ENCODE results near the gene E2F2. TPM values are rescaled to one million over a fixed set of nuclear protein-coding genes. Genes with fewer than 3 reads are reported as not detected.
"Not testable (repeated sequence)": the region's sequence is repeated elsewhere in the genome, so short reads cannot be mapped to it uniquely, and the experiment has no call there.

E2F2 gene
- total RNA-seq, 1 donor from 2014 or later = 1.3 TPM

DNA sequence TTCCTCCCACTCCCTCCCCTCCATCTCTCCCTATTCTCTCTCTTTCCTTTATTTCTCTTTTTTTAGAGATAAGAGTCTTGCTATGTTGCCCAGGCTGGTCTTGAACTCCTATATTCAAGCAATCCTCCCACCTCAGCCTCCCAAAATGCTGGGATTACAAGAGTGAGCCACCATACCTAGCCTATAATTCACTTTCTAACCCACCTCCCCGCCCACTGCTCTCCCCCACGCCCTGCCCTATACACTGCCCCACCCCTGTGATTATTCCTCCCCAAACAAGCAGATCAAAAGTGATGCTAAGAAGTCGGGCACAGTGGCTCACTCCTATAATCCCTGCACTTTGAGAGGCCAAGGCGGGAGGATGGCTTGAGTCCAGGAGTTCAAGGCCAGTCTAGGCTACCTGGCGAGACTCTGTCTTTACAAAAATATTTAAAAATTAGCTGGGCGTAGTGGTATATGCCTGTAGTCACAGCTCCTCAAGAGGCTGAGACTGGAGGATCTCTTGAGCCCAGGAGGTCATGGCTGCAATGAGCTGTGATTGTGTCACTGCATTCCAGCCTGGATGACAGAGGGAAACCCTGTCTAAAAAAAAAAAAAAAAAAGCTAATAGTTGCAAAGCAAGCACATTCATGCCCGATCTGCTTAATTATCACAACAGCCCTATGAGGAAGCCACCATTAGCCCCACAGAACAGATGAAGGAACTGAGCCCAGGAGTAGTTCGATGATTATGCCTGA is 12.8 kb upstream of the E2F2 start:
- peaks cover 11% of the 10 kb centered on the region for H3K4me1 Mint-ChIP-seq (ENCODE audit: unreplicated experiment)
- no peak for DNase-seq (ENCODE audit: extremely low spot score, unreplicated experiment)

DNA sequence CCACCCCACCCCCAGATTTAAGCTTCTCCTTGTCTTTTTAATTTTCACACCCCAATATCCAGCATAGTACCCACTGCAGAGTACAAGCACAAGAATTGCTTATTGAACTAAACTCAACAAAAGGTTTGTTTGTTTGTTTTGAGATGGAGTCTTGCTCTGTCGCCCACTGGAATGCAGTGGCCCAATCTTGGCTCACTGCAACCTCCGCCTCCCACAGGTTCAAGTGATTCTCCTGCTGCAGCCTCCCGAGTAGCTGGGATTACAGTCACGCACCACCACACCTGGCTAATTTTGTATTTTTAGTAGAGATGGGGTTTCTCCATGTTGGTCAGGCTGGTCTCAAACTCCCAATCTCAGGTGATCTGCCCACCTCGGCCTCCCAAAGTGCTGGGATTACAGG is 11.9 kb upstream of the E2F2 start:
- H3K4me3 Mint-ChIP-seq (ENCODE audit: unreplicated experiment); H3K27ac Mint-ChIP-seq (ENCODE audit: unreplicated experiment); H3K9me3 Mint-ChIP-seq (ENCODE audit: unreplicated experiment); DNase-seq (ENCODE audit: extremely low spot score, unreplicated experiment); H3K27me3 Mint-ChIP-seq (ENCODE audit: unreplicated experiment); H3K36me3 Mint-ChIP-seq (ENCODE audit: unreplicated experiment): not testable (repeated sequence)
- peaks cover 11% of the 10 kb centered on the region for H3K4me1 Mint-ChIP-seq (ENCODE audit: unreplicated experiment)

More for the DNA sequence above, 12.8 kb upstream of the E2F2 start:
- Mint-ChIP-seq H3K27me3 (ENCODE audit: unreplicated experiment) (no peaks in the 10 kb centered on the region), H3K27ac (ENCODE audit: unreplicated experiment) (no peak overlapping the region), H3K4me3 (ENCODE audit: unreplicated experiment) (no peak overlapping the region), H3K9me3 (ENCODE audit: unreplicated experiment) (no peaks in the 10 kb centered on the region), H3K36me3 (ENCODE audit: unreplicated experiment) (no peaks in the 10 kb centered on the region)
- TF ChIP-seq, protein P1, sequence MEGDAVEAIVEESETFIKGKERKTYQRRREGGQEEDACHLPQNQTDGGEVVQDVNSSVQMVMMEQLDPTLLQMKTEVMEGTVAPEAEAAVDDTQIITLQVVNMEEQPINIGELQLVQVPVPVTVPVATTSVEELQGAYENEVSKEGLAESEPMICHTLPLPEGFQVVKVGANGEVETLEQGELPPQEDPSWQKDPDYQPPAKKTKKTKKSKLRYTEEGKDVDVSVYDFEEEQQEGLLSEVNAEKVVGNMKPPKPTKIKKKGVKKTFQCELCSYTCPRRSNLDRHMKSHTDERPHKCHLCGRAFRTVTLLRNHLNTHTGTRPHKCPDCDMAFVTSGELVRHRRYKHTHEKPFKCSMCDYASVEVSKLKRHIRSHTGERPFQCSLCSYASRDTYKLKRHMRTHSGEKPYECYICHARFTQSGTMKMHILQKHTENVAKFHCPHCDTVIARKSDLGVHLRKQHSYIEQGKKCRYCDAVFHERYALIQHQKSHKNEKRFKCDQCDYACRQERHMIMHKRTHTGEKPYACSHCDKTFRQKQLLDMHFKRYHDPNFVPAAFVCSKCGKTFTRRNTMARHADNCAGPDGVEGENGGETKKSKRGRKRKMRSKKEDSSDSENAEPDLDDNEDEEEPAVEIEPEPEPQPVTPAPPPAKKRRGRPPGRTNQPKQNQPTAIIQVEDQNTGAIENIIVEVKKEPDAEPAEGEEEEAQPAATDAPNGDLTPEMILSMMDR (IDR thresholded peaks at IDR 0.05) = no peak

DNA sequence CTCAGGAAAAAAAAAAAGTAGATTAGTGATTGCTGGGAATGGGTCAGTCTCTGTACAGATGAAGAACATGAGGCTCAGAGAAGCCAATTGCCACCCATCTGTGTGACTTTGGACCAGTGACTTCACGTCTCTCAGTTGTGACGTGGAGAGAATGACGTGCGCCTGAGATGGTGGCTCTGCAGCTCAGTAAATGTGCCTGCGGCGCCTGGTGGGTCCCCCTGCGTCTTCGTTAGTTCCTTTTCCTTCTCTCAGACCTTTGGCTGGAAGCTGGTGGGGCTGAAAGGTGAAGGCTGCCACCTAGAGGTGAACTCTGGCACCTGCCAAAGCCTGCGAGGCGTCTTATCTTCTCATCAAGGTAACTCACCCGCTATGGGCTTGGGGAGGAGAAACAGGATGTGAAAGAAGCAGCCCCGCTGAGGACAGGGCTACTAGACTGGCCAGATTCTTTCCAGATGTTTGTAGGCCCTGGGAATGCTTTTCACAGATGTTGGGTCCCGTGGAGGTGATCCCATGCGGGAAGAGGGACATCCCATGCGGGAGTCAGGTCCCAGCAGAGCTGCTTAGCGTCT is 8.7 kb upstream of the E2F2 start:
- Mint-ChIP-seq H3K9me3 (ENCODE audit: unreplicated experiment) (no peaks in the 10 kb centered on the region), H3K27me3 (ENCODE audit: unreplicated experiment) (no peaks in the 10 kb centered on the region), H3K4me3 (ENCODE audit: unreplicated experiment) (peak overlapping the region; percentile 36), H3K27ac (ENCODE audit: unreplicated experiment) (no peak overlapping the region), H3K4me1 (ENCODE audit: unreplicated experiment) (peaks cover 19% of the 10 kb centered on the region), H3K36me3 (ENCODE audit: unreplicated experiment) (no peaks in the 10 kb centered on the region)
- peak; percentile 93 for DNase-seq (ENCODE audit: extremely low spot score, unreplicated experiment)
- TF ChIP-seq, protein P1 (IDR thresholded peaks at IDR 0.05) = peak; percentile 95

DNA sequence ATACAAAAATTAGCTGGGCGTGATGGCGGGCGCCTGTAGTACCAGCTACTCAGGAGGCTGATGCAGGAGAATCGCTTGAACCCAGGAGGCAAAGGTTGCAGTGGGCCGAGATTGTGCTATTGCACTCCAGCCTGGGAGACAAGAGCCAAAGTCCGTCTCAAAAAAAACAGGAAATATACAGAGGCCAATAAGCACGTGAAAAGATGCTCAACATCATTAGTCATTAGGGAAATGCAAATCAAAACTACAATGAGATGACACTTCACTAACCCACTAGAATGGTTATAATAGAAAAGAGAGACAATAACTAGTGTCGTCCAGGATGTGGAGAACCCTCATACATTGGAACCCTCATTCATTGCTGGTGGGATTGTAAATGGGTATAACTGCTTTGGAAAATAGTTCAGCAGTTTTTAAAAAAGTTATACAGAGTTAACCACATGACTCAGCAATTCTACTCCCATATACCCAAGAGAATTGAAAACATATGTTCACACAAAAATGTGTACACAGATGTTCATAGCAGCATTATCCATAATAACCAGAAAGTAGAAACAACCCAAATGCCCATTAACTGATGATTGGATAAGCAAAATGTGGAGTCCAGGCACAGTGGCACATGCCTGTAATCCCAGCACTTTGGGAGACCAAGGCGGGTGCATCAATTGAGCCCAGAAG is 6.4 kb upstream of the E2F2 start:
- TF ChIP-seq, protein P1 (IDR thresholded peaks at IDR 0.05) = no peak
- no peak for DNase-seq (ENCODE audit: extremely low spot score, unreplicated experiment)
- Mint-ChIP-seq H3K27ac (ENCODE audit: unreplicated experiment) (peak overlapping the region; percentile 50), H3K4me3 (ENCODE audit: unreplicated experiment) (no peak overlapping the region), H3K9me3 (ENCODE audit: unreplicated experiment) (no peaks in the 10 kb centered on the region), H3K4me1 (ENCODE audit: unreplicated experiment) (peaks cover 16% of the 10 kb centered on the region), H3K27me3 (ENCODE audit: unreplicated experiment) (no peaks in the 10 kb centered on the region), H3K36me3 (ENCODE audit: unreplicated experiment) (no peaks in the 10 kb centered on the region)

DNA sequence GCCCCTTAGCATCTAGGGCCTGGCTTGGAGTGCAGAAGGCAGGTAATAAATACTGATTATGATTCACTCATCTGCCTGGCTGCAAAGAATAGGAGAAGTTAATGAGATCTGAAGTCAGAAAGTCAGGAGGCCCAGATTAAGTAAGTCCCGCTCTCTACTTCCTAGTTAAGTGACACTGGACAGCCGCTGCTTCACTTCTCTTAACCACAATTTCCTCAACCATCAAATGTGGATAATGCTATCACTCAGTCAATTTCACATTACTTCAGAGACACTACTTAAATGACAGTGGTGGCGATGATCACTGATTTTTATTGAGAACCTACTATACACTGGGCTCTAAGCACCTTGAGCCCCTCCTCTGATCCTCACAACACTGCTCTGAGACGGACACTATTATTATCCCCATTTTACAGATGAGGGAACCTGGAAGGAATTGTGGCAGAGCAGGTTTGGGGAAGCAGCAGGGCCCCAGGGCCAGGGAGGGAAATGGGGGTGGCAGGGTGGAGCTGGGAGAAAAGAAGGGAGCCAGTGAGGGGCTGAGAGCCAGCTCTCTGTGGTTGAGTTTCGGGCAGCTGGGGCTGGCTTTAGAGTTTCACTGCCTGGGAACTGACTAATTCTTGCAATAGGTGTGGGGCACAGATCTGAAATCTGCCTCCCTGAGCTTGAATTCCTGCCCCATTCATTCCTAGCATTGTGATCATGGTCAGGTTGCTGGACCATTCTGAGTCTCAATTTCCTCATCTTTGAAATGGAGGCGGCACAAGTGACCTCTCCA is 2.4 kb upstream of the E2F2 start:
- TF ChIP-seq, protein P1 (IDR thresholded peaks at IDR 0.05) = no peak
- Mint-ChIP-seq H3K27me3 (ENCODE audit: unreplicated experiment) (no peaks in the 10 kb centered on the region), H3K27ac (ENCODE audit: unreplicated experiment) (no peak overlapping the region), H3K36me3 (ENCODE audit: unreplicated experiment) (no peaks in the 10 kb centered on the region), H3K9me3 (ENCODE audit: unreplicated experiment) (no peaks in the 10 kb centered on the region), H3K4me1 (ENCODE audit: unreplicated experiment) (peaks cover 36% of the 10 kb centered on the region), H3K4me3 (ENCODE audit: unreplicated experiment) (no peak overlapping the region)
- no peak for DNase-seq (ENCODE audit: extremely low spot score, unreplicated experiment)

All from osteocyte (in vitro differentiated cells).